GM18508 (cell line): ENCODE results near the gene TEF.

ENCODE experiments used
- ATAC-seq: cut with Tn5 transposase; IDR thresholded peaks from one replicate; pipeline ENCODE4 v1.9.1; 2021; ENCODE audit warnings: moderate number of reproducible peaks; ENCODE audit not compliant: insufficient read depth, unreplicated experiment

TEF gene

GRCh38 chr22:41353862-41354575 is 27.7 kb upstream of the TEF start:
- ATAC-seq = no peak

- no peak for ATAC-seq
Measured at GRCh38 chr22:41354979-41355378, 26.8 kb upstream of the TEF start.

- no peak for ATAC-seq
Measured at GRCh38 chr22:41355895-41356294, 25.8 kb upstream of the TEF start.

GRCh38 chr22:41356430-41357028 is 25.2 kb upstream of the TEF start:
- ATAC-seq = no peak

GRCh38 chr22:41357191-41357590 is 24.6 kb upstream of the TEF start:
- ATAC-seq = no peak

- ATAC-seq = no peak
Measured at GRCh38 chr22:41358927-41359326, 22.8 kb upstream of the TEF start.

GRCh38 chr22:41359376-41359775 is 22.4 kb upstream of the TEF start:
- ATAC-seq = no peak

- no peak for ATAC-seq
Measured at GRCh38 chr22:41360126-41360525, 21.6 kb upstream of the TEF start.

GRCh38 chr22:41361716-41362310 is 19.9 kb upstream of the TEF start:
- no peak for ATAC-seq

GRCh38 chr22:41362615-41363014 is 19.1 kb upstream of the TEF start:
- ATAC-seq = no peak

GRCh38 chr22:41364233-41364632 is 17.5 kb upstream of the TEF start:
- no peak for ATAC-seq

- ATAC-seq = no peak
Measured at GRCh38 chr22:41364955-41365354, 16.8 kb upstream of the TEF start.

GRCh38 chr22:41365425-41365824 is 16.3 kb upstream of the TEF start:
- no peak for ATAC-seq

GRCh38 chr22:41366323-41367029 is 15.3 kb upstream of the TEF start:
- no peak for ATAC-seq

GRCh38 chr22:41367039-41367679 is 14.6 kb upstream of the TEF start:
- ATAC-seq = no peak

- no peak for ATAC-seq
Measured at GRCh38 chr22:41367680-41368542, 13.8 kb upstream of the TEF start.

- ATAC-seq = no peak
Measured at GRCh38 chr22:41368543-41369423, 13.0 kb upstream of the TEF start.

GRCh38 chr22:41369424-41369745 is 12.4 kb upstream of the TEF start:
- ATAC-seq = no peak

GRCh38 chr22:41369837-41370236 is 11.9 kb upstream of the TEF start:
- ATAC-seq = no peak
